Frontal cortex (tissue), 4 donors: Measurements from ENCODE around the gene GPS2. TPM values are rescaled to one million over a fixed set of nuclear protein-coding genes. Genes with fewer than 3 reads are reported as not detected.

Experiments used
- DNase-seq, 2 donors: peaks; one replicate each; pipeline ENCODE4 v3.0.0; 2012; ENCODE audit warnings: low spot score in 2 of 2
- FAIRE-seq: peaks from 2 replicates; lab custom pipeline; 2012; peaks lifted over from hg19 to GRCh38; lab: Jason Lieb, UNC
- total RNA-seq: library from RNA; depleted of rRNA; stranded (reverse); fragments of >200 nt; gene quantifications from one replicate; pipeline ENCODE4 v1.2.3, GENCODE V29; 2014
- donor health status: control.
- donor health status: control.
- donor health status: control.

The GPS2 gene
- total RNA-seq, 1 donor from 2014 or later: 35.5 TPM

- FAIRE-seq: no peak
Measured at GRCh38 chr17:7322520-7323194, 7.5 kb upstream of the GPS2 start.

GRCh38 chr17:7321466-7321865 lies 6.3 kb upstream of the GPS2 start:
- FAIRE-seq (no peak), DNase-seq (no peak)

More at GRCh38 chr17:7322520-7323194, 7.5 kb upstream of the GPS2 start:
- no peak for DNase-seq

DNA sequence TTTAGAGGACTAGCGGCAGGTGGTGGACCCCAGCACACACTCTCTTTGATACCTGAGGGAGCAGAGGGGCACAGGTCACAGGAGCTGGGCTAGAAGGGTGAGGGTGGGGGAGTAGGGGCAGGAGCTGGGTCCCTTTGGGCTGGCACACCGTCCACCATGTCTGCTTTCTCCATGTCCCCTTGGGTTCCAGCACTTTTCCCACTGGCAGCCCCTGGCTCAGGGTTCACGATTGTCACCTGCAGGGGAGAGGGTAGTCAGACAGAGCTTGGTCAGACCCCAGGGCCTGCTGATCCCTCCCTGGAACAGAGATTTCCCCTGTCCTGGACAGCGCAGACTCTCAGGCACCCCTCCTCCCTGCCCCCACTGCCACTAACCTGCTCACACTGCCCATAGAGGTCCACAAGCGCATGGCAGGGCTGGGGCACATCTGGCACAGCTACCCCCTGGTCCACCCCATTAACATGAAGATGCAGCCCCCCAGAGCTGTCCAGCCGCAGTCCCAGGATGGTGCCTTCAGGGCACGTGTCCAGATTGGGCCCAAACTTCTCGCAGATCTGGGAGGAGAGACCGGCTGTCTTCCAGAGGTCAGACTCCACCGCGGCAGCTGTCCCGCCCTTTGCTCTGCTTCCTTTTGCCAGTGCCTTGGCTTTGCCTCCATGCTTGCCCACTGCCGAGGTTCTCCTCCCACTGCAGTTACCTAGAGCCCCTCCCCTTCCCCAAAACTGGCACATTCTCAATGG lies 3.1 kb upstream of the GPS2 start:
- DNase-seq (no peak), FAIRE-seq (no peak)

- FAIRE-seq: no peak
Measured at GRCh38 chr17:7317161-7317803, 2.1 kb upstream of the GPS2 start.

DNA sequence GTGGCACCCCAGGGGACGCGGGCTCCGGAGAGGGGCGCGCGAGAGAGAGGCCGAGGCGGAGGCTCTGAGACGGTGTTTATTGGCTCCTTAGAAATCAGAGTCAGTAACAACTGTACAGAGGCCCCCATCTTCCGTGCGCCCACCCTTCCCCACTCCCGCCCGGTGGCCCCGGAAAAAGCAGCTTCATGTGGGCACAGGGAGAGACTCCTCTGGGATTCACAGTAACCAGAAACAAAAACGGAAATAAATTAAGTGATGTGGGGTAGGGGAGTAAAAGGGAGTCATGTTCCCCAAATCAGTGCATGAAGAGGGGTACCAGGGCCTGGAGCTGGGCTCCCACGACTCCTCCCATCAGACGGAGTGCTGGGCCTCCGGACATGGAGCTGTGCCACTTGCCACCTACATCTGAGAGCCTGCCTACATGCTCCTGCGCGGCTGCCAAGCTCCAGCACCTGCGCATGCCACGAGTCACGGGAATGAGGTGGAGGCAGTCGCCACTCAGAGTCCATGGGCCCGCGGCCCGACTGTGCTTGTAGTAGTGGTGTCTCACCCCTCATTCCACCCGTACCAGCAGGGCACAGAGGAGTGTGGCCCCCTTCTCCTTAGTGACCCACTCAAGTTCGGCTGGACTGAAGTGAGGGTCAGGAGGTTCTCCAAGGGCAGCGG lies 543 bp upstream of the GPS2 start:
- FAIRE-seq (no peak), DNase-seq (peak in 1 of 2 donors; percentile 46)

More at GRCh38 chr17:7317161-7317803, 2.1 kb upstream of the GPS2 start:
- DNase-seq: peak in 1 of 2 donors; percentile 19

GRCh38 chr17:7313890-7314718 lies 1.1 kb downstream of the GPS2 start:
- DNase-seq (peak in 1 of 2 donors; percentile 17), FAIRE-seq (no peak)

DNA sequence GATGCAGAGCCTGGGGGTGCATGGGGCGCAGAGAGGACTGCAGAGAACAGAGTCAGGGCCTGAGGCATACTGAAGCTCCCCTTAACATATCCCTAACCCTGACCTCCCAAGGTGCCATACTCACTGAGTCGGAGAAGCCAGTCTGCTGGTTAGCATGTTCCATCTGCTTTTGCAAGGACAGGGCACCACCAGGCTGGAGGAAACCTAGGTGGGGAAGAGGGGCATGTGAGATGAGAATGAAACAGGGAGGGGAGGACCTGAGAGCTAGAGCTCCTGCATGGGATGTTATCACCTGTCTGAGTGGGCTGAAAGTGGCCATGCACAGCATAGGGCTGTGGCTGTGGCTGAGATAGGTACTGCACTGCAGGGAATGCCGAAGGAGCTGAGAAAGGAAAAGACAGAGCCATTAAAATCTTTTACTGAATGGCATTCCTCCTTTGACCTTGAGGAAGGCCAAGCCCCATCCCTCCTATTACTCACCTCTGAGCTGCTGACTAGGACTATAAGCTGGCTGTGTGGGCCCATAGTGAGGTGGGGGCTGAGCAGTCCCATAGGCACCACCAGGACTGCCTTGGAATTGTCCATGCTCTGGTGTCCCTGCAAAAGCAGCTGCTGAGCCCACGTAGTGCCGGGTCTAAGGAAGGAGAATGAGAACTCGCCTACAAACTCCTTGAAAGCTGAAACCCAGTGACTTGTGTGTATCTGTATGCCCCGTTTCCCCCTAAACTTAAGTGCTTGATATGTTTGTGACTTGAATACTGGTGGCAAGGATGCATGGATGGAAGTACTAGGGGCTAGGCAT lies 1.9 kb downstream of the GPS2 start:
- DNase-seq (peak in 1 of 2 donors; percentile 15), FAIRE-seq (no peak)

DNA sequence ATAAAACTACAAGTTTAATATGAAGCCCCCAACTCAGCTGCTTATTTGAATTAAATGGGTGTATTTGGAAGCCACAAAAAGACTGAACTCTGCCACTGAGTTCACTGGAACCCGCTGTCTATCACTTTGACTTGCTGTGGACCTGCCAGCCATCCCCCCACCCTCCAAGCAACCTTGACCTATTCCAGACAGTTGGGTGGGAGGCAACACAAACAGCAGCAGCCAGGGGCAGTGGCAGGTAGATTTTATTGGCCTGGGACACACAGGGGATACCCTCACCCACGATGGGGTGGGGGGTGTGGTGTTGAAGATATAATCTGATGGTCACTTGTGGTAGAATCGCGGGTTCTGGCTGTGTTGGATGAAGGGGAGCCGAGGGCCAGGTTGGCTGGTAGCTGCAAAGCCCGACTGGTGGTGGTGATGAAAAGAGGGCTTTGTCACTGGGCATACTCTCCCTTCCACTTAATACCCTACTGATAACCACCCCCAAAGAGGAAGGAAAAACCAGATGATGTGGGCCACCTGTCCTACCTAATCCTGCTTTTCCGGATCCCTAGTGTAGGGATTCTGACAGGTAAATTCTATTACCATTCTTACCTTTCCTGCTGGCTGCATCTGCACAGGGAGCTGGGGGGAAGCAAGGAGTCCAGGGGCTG lies 2.6 kb downstream of the GPS2 start:
- peak in 1 of 2 donors; percentile 14 for DNase-seq
- FAIRE-seq: no peak

DNA sequence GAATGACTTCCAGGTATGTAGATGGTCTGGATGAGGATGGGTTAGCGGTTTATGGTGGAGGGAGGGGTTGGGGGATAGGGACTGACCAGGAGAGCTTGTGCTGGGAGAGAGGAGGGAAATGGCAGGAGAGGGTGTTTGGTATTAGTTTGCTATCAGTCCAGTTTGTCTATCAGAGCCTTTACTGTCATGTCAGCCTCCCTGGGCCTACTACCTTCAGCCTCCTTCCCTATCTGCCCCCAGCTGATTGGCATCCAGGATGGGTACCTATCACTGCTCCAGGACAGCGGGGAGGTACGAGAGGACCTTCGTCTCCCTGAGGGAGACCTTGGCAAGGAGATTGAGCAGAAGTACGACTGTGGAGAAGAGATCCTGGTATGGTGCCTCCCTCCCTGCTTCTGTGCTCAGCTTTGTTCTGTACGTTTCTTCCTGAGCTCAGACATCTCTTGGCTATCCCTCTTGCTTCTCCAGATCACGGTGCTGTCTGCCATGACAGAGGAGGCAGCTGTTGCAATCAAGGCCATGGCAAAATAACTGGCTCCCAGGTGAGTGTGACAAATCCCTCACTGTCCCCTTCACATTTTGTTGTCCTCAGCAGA lies 4.0 kb downstream of the GPS2 start:
- FAIRE-seq (no peak), DNase-seq (no peak)

- FAIRE-seq (no peak), DNase-seq (no peak)
Measured at GRCh38 chr17:7309628-7310027, 5.5 kb downstream of the GPS2 start.

- FAIRE-seq: no peak
Measured at GRCh38 chr17:7308625-7309433, 6.3 kb downstream of the GPS2 start.

GRCh38 chr17:7307686-7308624 lies 7.2 kb downstream of the GPS2 start:
- peak; percentile 57 to 69 for DNase-seq
- no peak for FAIRE-seq

More at GRCh38 chr17:7308625-7309433, 6.3 kb downstream of the GPS2 start:
- DNase-seq: peak; percentile 61

- DNase-seq (peak; percentile 96 to 97), FAIRE-seq (no peak)
Measured at GRCh38 chr17:7306911-7307685, 8.1 kb downstream of the GPS2 start, which contains the start of gene EIF5A. EIF5A (plus strand) TSS chr17:7307628; CDS start chr17:7309636, 2,008 bp downstream.

DNA sequence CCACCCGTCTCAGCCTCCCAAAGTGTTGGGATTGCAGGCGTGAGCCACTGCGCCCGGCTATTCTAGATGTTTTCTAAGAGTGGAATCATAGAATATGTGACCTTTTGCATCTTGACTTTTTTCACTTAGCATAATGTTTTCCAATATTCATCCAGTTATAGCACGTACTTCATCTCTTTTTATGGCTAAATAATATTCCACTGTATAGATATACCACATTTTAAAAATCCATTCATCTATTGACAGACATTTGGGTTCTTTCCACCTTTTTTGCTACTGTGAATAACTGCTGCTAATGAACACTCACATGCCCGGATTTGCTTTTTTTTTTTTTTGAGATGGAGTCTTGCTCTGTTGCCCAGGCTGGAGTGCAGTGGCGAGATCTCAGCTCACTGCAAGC lies 11.0 kb downstream of the GPS2 start:
- FAIRE-seq (no peak), DNase-seq (no peak)
